ENCODE results near the gene STRADB. TPM values are rescaled to one million over a fixed set of nuclear protein-coding genes. Genes with fewer than 3 reads are reported as not detected.

STRADB gene
- total and polyA plus RNA-seq, 2 of the 4 experiments (the other 2 are of a cell fraction), result 14.9 to 31.5 TPM

GRCh38 chr2:201470821-201471731 lies 19.5 kb downstream of the STRADB start:
- H3K4me3 ChIP-seq (ENCODE audit: insufficient read depth, low read depth, low read length), result no peak overlapping the region
- H3K9ac ChIP-seq (ENCODE audit: low read depth, low read length), result no peak overlapping the region
- peak overlapping the region; percentile 12 for H2BK5ac ChIP-seq (ENCODE audit: low read depth, low read length, poor library complexity, severe bottlenecking)
- peaks cover 13% of the 10 kb centered on the region for H3K4me1 ChIP-seq (ENCODE audit: control insufficient read depth, insufficient read depth, low read length)
- BruUV-seq (replicated peaks), result no TSS peak
- H2AK9ac ChIP-seq (replicated peaks; ENCODE audit: low read depth, low read length, poor library complexity), result no peak overlapping the region
- in situ Hi-C loops (cut with MboI; ENCODE audit: low sequenced_read_pairs) (no loop called here), intact Hi-C loops (cut with micrococcal nuclease) (loop anchor here (5.0 kb wide), 1 partner anchor 171 kb away; the partner anchor contains the start of gene TMEM237), dilution Hi-C loops (cut with HindIII; ENCODE audit: low sequenced_read_pairs, unreplicated experiment) (no loop called here)
- peak overlapping the region; percentile 29; the same call in 1 of the 3 replicates for H2BK15ac ChIP-seq (ENCODE audit: low read depth, low read length)
- no peak overlapping the region for H3K56ac ChIP-seq (ENCODE audit: extremely low read depth, insufficient read depth, low read length)
- no peak overlapping the region for H2AK5ac ChIP-seq (ENCODE audit: low read depth, low read length)
- no peak overlapping the region for H3K18ac ChIP-seq (ENCODE audit: low read depth, low read length)
- H3K4me2 ChIP-seq (ENCODE audit: low read depth, low read length), result no peak overlapping the region
- no peaks in the 10 kb centered on the region for H3K27me3 ChIP-seq (ENCODE audit: control insufficient read depth, insufficient read depth, low read length)
- H4K8ac ChIP-seq (ENCODE audit: low read depth in 2 of 2, low read length in 2 of 2), result peak overlapping the region in 1 of 2 experiments; percentile 6; a peak in 1 of 4 replicates
- no CpG with 5 or more reads among the region's 9 CpGs for WGBS, 2 experiments (ENCODE audit: extremely low coverage in 2 of 2, insufficient read length in 1 of 2)
- H4K20me1 ChIP-seq (ENCODE audit: insufficient read depth, low read length), result no peaks in the 10 kb centered on the region
- H3K9me1 ChIP-seq (ENCODE audit: insufficient read depth, low read length), result peaks cover 11% of the 10 kb centered on the region
- H3K36me3 ChIP-seq (ENCODE audit: control insufficient read depth, insufficient read depth, low read length), result peaks cover 6% of the 10 kb centered on the region; the same call in 1 of the 2 replicates
- H3K4ac ChIP-seq (ENCODE audit: low read depth, low read length), result peak overlapping the region; percentile 75; the same call in 1 of the 2 replicates
- peaks cover 0 to 12% of the 10 kb centered on the region in 2 experiments; a peak in 2 of 4 replicates for H3K79me1 ChIP-seq (ENCODE audit: low read depth in 1 of 2, low read length in 2 of 2)
- no peak overlapping the region for H4K5ac ChIP-seq (ENCODE audit: low read depth, low read length)
- peak overlapping the region; percentile 69 for H2BK20ac ChIP-seq (ENCODE audit: low read depth, low read length)
- H2AFZ ChIP-seq (replicated peaks; ENCODE audit: low read length, poor library complexity), result no peak overlapping the region
- CTCF ChIA-PET, result no interaction called here
- H3K9me3 ChIP-seq (ENCODE audit: control insufficient read depth, insufficient read depth, low read length), result no peaks in the 10 kb centered on the region
- no peak overlapping the region for H3K27ac ChIP-seq (ENCODE audit: insufficient read depth, low read length)
- no peak overlapping the region; the same call in 1 of the 2 replicates for H3K23ac ChIP-seq (ENCODE audit: low read depth, low read length)
- POLR2A ChIA-PET (ENCODE audit: unreplicated experiment), result no interaction called here
- peak overlapping the region; percentile 55 for H2BK120ac ChIP-seq (ENCODE audit: low read depth, low read length)
- peak overlapping the region; percentile 40; the same call in 1 of the 2 replicates for H4K91ac ChIP-seq (ENCODE audit: insufficient read depth, low read depth, low read length)
- 0 out of 2 replicates have a peak overlapping the region, but pooled peaks have one; percentile 26 for H3K14ac ChIP-seq (replicated peaks; ENCODE audit: low read depth, low read length)
- ATAC-seq (ENCODE audit: low read depth) (peak; percentile 58), DNase-seq (peak; percentile 69)
- no peak for TF ChIP-seq MAZ (IDR thresholded peaks at IDR 0.05; ENCODE audit: borderline replicate concordance, low read depth, low read length)
- no peak for TF ChIP-seq RFX5 (IDR thresholded peaks at IDR 0.05; ENCODE audit: low read depth, low read length)
- TF ChIP-seq USF2 (IDR thresholded peaks at IDR 0.05; ENCODE audit: low read depth, low read length), result no peak
- no peak for TF ChIP-seq CEBPB (IDR thresholded peaks at IDR 0.05; ENCODE audit: low read depth, low read length)
- TF ChIP-seq RCOR1 (IDR thresholded peaks at IDR 0.05; ENCODE audit: insufficient replicate concordance, low read length), result peak; percentile 69
- TF ChIP-seq RAD21 (IDR thresholded peaks at IDR 0.05; ENCODE audit: low read length), result no peak
- TF ChIP-seq FOS (IDR thresholded peaks at IDR 0.05; ENCODE audit: low read depth, low read length), result no peak
- TF ChIP-seq MXI1 (IDR thresholded peaks at IDR 0.05; ENCODE audit: borderline replicate concordance, low read depth, low read length), result no peak
